IPS-NIHi11 (cell line): ENCODE measurements around the gene CAMKK1.
A peak's percentile ranks its signal among the peaks of the same experiment; 100 is the strongest.

Source experiments
- DNase-seq: peaks from one replicate; pipeline ENCODE4 v3.0.0; 2012; ENCODE audit warnings: mixed read lengths, low spot score

CAMKK1 gene

GRCh38 chr17:3917391-3917931 is 24.6 kb upstream of the CAMKK1 start:
- no peak for DNase-seq

GRCh38 chr17:3916825-3917224 is 24.0 kb upstream of the CAMKK1 start:
- no peak for DNase-seq

- no peak for DNase-seq
These were observed 23.3 kb upstream of the CAMKK1 start, which contains the start of gene P2RX1 for GRCh38 chr17:3915995-3916696. P2RX1 (minus strand) TSS chr17:3916465; CDS start chr17:3916225, 240 bp downstream.

- DNase-seq = no peak
These were observed 22.7 kb upstream of the CAMKK1 start for GRCh38 chr17:3915581-3915994.

GRCh38 chr17:3914312-3914670 is 21.4 kb upstream of the CAMKK1 start:
- DNase-seq = no peak

- DNase-seq = peak; percentile 93
These were observed 20.9 kb upstream of the CAMKK1 start for GRCh38 chr17:3913531-3914311.

- no peak for DNase-seq
These were observed 20.0 kb upstream of the CAMKK1 start for GRCh38 chr17:3912827-3913226.

DNA sequence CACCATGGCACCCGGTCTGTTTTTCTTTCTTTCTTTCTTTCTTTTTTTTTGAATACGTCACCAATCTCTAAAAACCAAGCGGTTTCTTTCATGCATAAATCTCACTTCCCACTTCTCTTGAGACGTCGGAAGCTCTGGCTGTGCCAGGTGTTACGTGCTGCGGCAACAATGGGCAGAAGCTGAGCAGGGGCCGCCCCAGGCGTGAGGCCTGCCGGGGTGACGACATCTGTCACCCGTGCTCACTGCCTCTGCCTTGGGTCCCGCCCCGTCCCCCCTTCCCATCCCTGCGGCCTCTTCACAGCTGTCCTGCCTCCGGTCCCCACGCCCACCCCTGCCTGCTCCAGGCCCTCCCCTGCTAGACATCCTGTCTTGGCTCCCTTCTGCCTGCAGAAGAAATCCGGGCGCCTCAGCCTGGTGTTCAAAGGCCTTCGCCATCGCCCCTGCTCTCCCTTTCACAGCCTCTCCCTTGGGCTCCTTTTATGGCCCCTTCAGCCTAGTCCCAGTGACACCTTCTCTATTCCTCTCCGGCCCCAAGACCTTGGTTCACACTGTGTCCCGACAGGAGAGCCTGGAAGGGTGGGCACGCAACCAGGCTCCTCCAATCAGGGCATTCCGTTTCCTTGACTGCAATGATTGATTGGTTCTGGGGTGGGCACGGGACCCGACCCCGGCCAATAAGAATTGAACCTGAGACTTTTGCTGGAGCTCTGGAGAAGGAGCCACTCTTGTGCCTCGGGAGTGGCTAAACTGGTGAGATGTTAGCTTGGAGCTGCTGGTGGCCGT is 18.6 kb upstream of the CAMKK1 start:
- DNase-seq = no peak

GRCh38 chr17:3910420-3911270 is 17.8 kb upstream of the CAMKK1 start:
- DNase-seq = no peak

- DNase-seq = no peak
These were observed 16.4 kb upstream of the CAMKK1 start for GRCh38 chr17:3909257-3909656.

DNA sequence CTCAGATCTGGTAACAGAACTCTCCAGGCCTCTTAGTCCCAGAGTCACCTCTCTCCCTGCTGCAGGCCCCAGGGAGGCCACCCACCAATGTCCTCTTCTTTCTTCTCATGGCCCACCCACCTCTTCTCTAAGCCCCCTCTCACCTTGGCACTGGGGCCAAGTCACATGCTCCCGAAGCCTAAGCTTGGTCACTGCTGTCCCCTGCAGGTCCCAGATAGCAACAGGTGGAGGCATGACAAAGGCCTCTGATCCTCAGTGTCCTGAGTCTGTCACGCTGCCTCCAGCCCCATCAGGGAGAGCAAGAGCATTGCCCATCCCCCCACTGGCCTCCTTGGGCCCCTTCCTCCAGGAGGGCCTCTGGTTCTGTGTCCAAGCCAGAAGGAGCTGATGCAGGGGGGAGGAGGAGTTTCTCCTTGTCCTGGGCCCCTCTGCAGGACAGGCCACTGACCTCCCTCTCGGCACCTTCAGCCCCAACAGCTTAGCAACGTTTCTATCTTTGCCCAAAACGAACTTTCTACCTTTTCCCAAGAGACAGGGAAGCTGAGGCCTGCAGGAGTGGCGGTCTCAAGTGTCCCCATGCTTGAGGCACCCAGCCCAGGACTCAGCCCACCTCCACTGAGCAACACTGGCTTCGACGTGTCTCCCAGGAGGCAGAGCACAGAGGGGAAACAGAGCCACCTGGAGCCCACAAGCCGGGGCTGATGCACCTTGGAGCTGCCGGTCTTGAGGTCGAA is 14.8 kb upstream of the CAMKK1 start:
- DNase-seq = no peak

DNA sequence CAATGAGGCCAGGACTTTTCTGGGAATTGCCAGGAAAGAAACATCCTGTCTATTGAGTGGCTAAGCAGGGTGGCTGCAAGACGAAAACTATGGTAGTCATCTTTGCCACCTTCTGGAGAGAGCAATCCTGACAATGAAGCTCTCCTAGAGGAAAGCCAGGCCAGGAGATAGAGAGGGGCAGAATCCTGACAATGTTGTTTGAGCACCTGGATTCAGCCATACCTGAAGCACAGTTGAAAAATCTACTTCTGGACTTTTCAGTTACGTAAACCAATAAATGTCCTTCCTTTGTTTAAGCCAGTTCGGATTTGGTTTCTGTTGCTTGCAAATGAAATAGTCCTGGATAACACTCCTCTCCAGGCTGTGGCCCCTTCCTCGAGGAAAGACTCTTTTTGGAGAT is 14.0 kb upstream of the CAMKK1 start:
- DNase-seq = no peak

DNA sequence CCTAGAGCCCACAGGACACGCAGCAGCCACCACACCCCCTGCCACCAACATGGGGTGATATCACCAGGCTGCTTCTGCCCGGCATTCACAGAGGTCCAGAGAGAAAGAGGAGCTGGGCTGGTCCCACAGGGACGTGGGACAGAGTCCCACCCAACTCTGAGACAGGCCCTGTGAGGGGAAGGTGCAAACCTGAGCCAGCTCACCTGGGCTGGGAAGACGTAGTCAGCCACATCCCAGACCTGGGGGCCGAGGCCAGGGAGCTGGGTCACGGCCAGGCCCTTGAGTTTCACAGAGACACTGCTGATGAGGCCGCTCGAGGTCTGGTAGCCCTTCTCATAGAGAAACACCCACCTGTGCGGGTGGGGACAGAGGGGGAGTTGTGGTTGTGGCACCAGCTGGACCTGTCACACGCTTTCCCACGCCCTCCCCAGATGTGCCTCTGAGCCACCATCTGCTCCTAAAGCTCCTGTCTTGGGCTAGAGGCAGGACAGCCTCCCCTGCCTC is 12.2 kb upstream of the CAMKK1 start:
- no peak for DNase-seq

- DNase-seq = peak; percentile 18
These were observed 11.6 kb upstream of the CAMKK1 start for GRCh38 chr17:3904501-3904900.

DNA sequence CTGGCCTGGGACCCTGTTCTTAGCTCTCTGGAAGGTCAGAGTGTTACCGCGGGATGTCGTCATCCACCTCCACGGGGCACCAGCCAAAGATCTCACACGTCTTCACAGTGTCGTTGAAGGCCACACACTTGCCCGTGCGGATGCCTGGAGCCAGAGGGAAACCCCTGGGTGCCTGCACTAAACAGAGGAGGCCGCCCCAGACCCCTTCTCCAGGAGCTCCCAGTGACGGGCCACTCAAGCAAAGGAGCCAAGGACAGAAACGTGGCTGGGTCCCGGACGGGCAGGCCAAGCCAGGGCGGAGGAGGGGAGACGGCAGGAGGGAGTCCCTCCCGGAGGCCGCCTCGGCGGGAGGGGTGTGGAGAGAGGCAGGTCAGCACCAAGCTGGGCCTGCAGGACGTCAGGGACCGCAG is 11.0 kb upstream of the CAMKK1 start:
- DNase-seq = peak; percentile 20

GRCh38 chr17:3903051-3903825 is 10.4 kb upstream of the CAMKK1 start:
- DNase-seq = no peak

DNA sequence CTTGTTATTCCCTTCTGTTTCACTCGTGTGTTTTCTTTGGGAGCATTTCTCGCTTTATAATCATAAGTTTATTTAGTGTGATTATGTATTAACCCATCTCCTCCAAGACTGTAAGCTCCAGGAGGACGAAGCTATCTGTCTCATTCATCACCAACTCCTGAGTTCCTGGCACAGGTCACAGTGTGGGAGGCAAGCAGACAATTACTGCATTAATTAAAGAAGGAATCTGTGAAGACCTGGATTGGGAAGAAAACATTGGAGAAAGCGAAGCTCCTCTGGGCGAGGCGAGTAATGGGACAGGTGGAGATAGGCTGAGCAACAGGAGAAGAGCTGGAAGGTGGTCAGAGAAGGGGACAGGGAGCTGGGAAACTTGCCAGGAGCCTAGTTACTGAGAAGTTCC is 7.8 kb upstream of the CAMKK1 start:
- DNase-seq = no peak

GRCh38 chr17:3897731-3898130 is 4.9 kb upstream of the CAMKK1 start:
- DNase-seq = no peak

DNA sequence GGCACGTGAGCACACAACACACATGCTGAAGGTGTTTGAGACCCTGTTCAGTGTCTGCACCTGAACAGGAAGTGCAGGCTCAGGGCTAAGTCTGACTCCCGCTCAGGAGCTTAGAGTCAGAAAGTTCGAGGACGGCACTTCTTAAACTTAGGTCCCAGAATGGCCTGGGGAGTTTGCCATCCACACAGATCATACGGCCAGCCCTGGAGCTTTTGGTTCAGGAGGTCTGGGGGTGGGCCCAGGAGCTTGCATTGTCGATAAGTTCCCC is 4.0 kb upstream of the CAMKK1 start:
- DNase-seq = no peak
